Natural killer cell (primary cell): Measurements from ENCODE around the gene CLINT1. TPM values are rescaled to one million over a fixed set of nuclear protein-coding genes. Genes with fewer than 3 reads are reported as not detected.

Source experiments
- ATAC-seq, 3 donors: fragments of 150-1000 bp in 2 of 3; fragments of 200-7000 bp in 1 of 3; cut with Tn5 transposase; 1 replicate in 1 of 3; 2 replicates in 2 of 3; pipeline ENCODE4 v1.10.0; 2021; ENCODE audit warnings: mild to moderate bottlenecking in 2 of 3, moderate library complexity in 2 of 3
- DNase-seq, 2 donors: peaks; one replicate each; pipeline versions ENCODE4 v3.0.0 to v3.0.0-alpha.2; 2013 to 2021; ENCODE audit warnings: mixed read lengths in 1 of 2
- H3K27ac ChIP-seq: one replicate; pipeline ENCODE4 v1.5.1; 2013; ENCODE audit warnings: mild to moderate bottlenecking, low read length
- H3K27me3 ChIP-seq: one replicate; pipeline ENCODE4 v1.6.1; 2013; ENCODE audit warnings: low read length; ENCODE audit not compliant: control insufficient read depth, insufficient read depth
- H3K36me3 ChIP-seq: one replicate; pipeline ENCODE4 v1.6.1; 2013; ENCODE audit warnings: low read length; ENCODE audit not compliant: control insufficient read depth, insufficient read depth
- H3K4me1 ChIP-seq: one replicate; pipeline ENCODE4 v1.6.1; 2013; ENCODE audit warnings: low read length; ENCODE audit not compliant: control insufficient read depth, insufficient read depth
- H3K4me3 ChIP-seq: one replicate; pipeline ENCODE4 v1.5.1; 2013; ENCODE audit warnings: low read length
- H3K9me3 ChIP-seq: one replicate; pipeline ENCODE4 v1.6.1; 2013; ENCODE audit warnings: low read length; ENCODE audit not compliant: control insufficient read depth, insufficient read depth
- H3K27ac Mint-ChIP-seq, 2 donors: one replicate each; pipeline ENCODE4 v1.8.0; 2022; ENCODE audit warnings: mild to moderate bottlenecking in 2 of 2, mixed read lengths in 2 of 2, moderate library complexity in 1 of 2
- H3K27me3 Mint-ChIP-seq, 2 donors: one replicate each; pipeline ENCODE4 v1.8.0; 2022; ENCODE audit warnings: low read depth in 2 of 2, mixed read lengths in 2 of 2
- H3K36me3 Mint-ChIP-seq: one replicate; pipeline ENCODE4 v1.8.0; 2022; ENCODE audit warnings: mixed read lengths
- H3K4me1 Mint-ChIP-seq, 2 donors: one replicate each; pipeline ENCODE4 v1.8.0; 2022; ENCODE audit warnings: mixed read lengths in 2 of 2
- H3K4me3 Mint-ChIP-seq: one replicate; pipeline ENCODE4 v1.8.0; 2022; ENCODE audit warnings: mild to moderate bottlenecking, moderate library complexity, mixed read lengths
- H3K9me3 Mint-ChIP-seq, 2 donors: one replicate each; pipeline ENCODE4 v1.8.0; 2022; ENCODE audit warnings: mixed read lengths in 2 of 2
- WGBS: methylation state at CpG from one replicate; pipeline ENCODE4 v1.1.7; 2013; ENCODE audit warnings: missing lambda C conversion rate; ENCODE audit not compliant: insufficient coverage; 5-methylcytosine and 5-hydroxymethylcytosine counted together
- intact Hi-C: fragments of 100-400 bp; cut with micrococcal nuclease; formaldehyde crosslinking; loops from one replicate; pipeline ENCODE4 v1.14.2; 2022
- total RNA-seq, 4 donors: library from RNA; stranded (reverse); fragments of 120-200 nt in 1 of 4; gene quantifications; one replicate each; pipeline versions ENCODE4 v1.2.3 to v1.2.4, GENCODE V29; 2013 to 2022
- TF ChIP-seq, protein P1 (sequence below): fragments of 200-600 bp; IDR thresholded peaks from one replicate; pipeline ENCODE4 v1.8.0; 2022; ENCODE audit warnings: antibody characterized with exemption

CLINT1 gene
- total RNA-seq, 3 donors from 2014 or later (not counting 1 experiment from before 2014, with no cell fraction given), result 111 to 156 (median 132) TPM

GRCh38 chr5:157747766-157748700 lies 110.9 kb downstream of the CLINT1 start:
- intact Hi-C loops, result no loop called here
- no peak for DNase-seq
- Mint-ChIP-seq H3K4me3 (no peak overlapping the region), H3K36me3 (peaks cover 6% of the 10 kb centered on the region), H3K9me3 (no peaks in the 10 kb centered on the region), H3K27ac (no peak overlapping the region), H3K27me3 (no peaks in the 10 kb centered on the region), H3K4me1 (peaks cover 16 to 19% of the 10 kb centered on the region in 2 donors)
- Histone ChIP-seq H3K4me1 (peaks cover 11% of the 10 kb centered on the region), H3K9me3 (no peaks in the 10 kb centered on the region), H3K4me3 (no peak overlapping the region), H3K27me3 (no peaks in the 10 kb centered on the region), H3K36me3 (peaks cover 3% of the 10 kb centered on the region), H3K27ac (no peak overlapping the region)
- WGBS, result 88% methylated on average over 5 of the region's 8 CpGs
- ATAC-seq, result no peak
- TF ChIP-seq, protein P1, sequence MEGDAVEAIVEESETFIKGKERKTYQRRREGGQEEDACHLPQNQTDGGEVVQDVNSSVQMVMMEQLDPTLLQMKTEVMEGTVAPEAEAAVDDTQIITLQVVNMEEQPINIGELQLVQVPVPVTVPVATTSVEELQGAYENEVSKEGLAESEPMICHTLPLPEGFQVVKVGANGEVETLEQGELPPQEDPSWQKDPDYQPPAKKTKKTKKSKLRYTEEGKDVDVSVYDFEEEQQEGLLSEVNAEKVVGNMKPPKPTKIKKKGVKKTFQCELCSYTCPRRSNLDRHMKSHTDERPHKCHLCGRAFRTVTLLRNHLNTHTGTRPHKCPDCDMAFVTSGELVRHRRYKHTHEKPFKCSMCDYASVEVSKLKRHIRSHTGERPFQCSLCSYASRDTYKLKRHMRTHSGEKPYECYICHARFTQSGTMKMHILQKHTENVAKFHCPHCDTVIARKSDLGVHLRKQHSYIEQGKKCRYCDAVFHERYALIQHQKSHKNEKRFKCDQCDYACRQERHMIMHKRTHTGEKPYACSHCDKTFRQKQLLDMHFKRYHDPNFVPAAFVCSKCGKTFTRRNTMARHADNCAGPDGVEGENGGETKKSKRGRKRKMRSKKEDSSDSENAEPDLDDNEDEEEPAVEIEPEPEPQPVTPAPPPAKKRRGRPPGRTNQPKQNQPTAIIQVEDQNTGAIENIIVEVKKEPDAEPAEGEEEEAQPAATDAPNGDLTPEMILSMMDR, result no peak

DNA sequence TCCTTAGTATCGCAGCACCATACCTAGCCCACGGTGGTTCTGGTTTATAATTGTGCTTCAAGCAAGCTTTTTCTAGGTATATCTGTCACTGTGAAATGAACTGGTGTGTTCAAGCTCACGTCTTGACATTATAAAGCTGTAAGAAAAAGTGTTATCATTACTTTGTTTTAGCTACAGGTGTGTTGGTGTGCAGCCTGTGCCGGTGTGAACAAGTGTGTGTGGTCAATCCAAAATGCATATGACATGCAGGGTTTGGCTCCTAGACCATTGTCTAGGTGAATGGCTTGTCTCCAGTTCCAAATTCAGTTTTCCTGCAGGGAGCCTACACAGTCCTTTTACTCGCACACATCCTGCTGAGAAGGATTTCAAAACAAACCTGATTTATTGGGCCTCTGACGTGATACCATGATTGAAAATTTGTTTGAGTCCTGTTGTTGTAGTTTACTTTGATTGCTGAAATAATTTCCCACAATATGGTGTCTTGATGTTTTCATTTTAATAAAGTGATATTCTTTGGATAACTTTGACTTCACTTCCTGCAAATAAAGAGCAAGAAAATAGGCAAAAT lies 111.7 kb downstream of the CLINT1 start:
- intact Hi-C loops, result no loop called here
- no peak overlapping the region for H3K4me3 ChIP-seq
- no peaks in the 10 kb centered on the region for H3K27me3 ChIP-seq
- H3K4me1 ChIP-seq, result peaks cover 12% of the 10 kb centered on the region
- H3K27me3 Mint-ChIP-seq, result no peaks in the 10 kb centered on the region
- no peak overlapping the region for H3K27ac ChIP-seq
- H3K36me3 ChIP-seq, result no peaks in the 10 kb centered on the region
- H3K27ac Mint-ChIP-seq, result no peak overlapping the region
- H3K9me3 Mint-ChIP-seq, result no peaks in the 10 kb centered on the region
- peaks cover 16 to 24% of the 10 kb centered on the region in 2 donors for H3K4me1 Mint-ChIP-seq
- 97% methylated on average over 4 of the region's 6 CpGs for WGBS
- H3K36me3 Mint-ChIP-seq, result no peaks in the 10 kb centered on the region
- DNase-seq (no peak), ATAC-seq (no peak)
- no peak overlapping the region for H3K4me3 Mint-ChIP-seq
- TF ChIP-seq, protein P1, result no peak
- no peaks in the 10 kb centered on the region for H3K9me3 ChIP-seq

DNA sequence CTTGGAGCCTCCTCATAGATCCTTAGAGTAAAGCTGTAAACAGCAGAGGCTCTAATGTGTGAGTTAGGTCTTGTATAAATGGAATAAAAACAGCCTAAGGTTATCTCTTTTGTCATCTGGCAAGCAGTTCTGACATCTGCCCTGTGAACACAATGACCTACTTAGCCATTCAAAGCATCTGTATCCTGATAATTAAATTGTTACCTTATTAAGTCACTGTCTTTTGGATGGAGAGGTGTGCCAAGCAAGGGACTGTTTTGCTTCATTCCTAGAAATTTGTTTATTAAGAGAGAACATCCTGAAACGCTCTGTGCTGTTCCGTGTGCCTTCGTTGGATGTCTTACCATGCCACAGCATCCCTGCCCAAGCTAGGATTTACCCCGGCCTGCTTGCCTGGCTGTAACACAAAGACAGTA lies 113.9 kb downstream of the CLINT1 start:
- H3K4me1 ChIP-seq, result peaks cover 12% of the 10 kb centered on the region
- H3K9me3 Mint-ChIP-seq, result no peaks in the 10 kb centered on the region
- no peaks in the 10 kb centered on the region for H3K36me3 Mint-ChIP-seq
- no peaks in the 10 kb centered on the region for H3K27me3 Mint-ChIP-seq
- TF ChIP-seq, protein P1, result no peak
- H3K4me1 Mint-ChIP-seq, result peaks cover 16 to 24% of the 10 kb centered on the region in 2 donors
- H3K36me3 ChIP-seq, result no peaks in the 10 kb centered on the region
- H3K27ac Mint-ChIP-seq, result peak overlapping the region in 1 of 2 donors; percentile 30
- no peak for ATAC-seq
- H3K4me3 ChIP-seq, result no peak overlapping the region
- WGBS, result 96% methylated on average over 4 of the region's 4 CpGs
- H3K27me3 ChIP-seq, result no peaks in the 10 kb centered on the region
- H3K9me3 ChIP-seq, result no peaks in the 10 kb centered on the region
- intact Hi-C loops, result no loop called here
- H3K4me3 Mint-ChIP-seq, result peak overlapping the region; percentile 96
- no peak for DNase-seq
- no peak overlapping the region for H3K27ac ChIP-seq
